Tibial artery (tissue), 4 donors: ENCODE data around the gene ACKR1.

ENCODE experiments used
- DNase-seq, 2 donors: peaks; one replicate each; pipeline ENCODE4 v3.0.0-alpha.2; 2019
- H3K27ac ChIP-seq, 2 donors: fragments of 200-600 bp; sonication (generic) in 1 of 2; 1 replicate in 1 of 2; 2 replicates in 1 of 2; pipeline ENCODE4 v1.5.1; 2018 to 2019; ENCODE audit warnings: mild to moderate bottlenecking in 1 of 2
- H3K27me3 ChIP-seq, 2 donors: fragments of 200-600 bp; sonication (generic) in 1 of 2; one replicate each; pipeline versions ENCODE4 v1.5.1 to v1.6.0; 2016 to 2019
- H3K36me3 ChIP-seq, 3 donors: fragments of 200-600 bp; sonication (generic) in 2 of 3; one replicate each; pipeline ENCODE4 v1.5.1; 2016 to 2019; ENCODE audit warnings: mild to moderate bottlenecking in 2 of 3
- H3K4me1 ChIP-seq, 4 donors: fragments of 200-600 bp; sonication (generic) in 2 of 4; 1 replicate in 3 of 4; 2 replicates in 1 of 4; pipeline ENCODE4 v1.5.1; 2016 to 2019
- H3K4me3 ChIP-seq, 2 donors: fragments of 200-600 bp; sonication (generic) in 1 of 2; 1 replicate in 1 of 2; 2 replicates in 1 of 2; pipeline ENCODE4 v1.5.1; 2018 to 2019; ENCODE audit warnings: mild to moderate bottlenecking in 2 of 2
- H3K9me3 ChIP-seq, 3 donors: fragments of 200-600 bp; sonication (generic) in 1 of 3; one replicate each; pipeline ENCODE4 v1.5.1; 2016 to 2019
- CTCF ChIP-seq, 2 experiments: fragments of 200-600 bp in 1 of 2; fragments of 450-650 bp in 1 of 2; IDR thresholded peaks; one replicate each; pipeline ENCODE4 v1.5.1; 2017 to 2019; ENCODE audit warnings: antibody characterized with exemption in 2 of 2, mild to moderate bottlenecking in 1 of 2, moderate library complexity in 1 of 2
- intact Hi-C: fragments of 100-400 bp; cut with DNase I; formaldehyde crosslinking; loops from one replicate; pipeline ENCODE4 v1.15.0; 2023; ENCODE audit warnings: low total_unique reads

The ACKR1 gene

GRCh38 chr1:159180516-159180915 lies 24.2 kb upstream of the ACKR1 start:
- Histone ChIP-seq H3K4me3 (no peak overlapping the region), H3K27me3 (peaks cover 0 to 10% of the 10 kb centered on the region in 2 donors), H3K27ac (no peak overlapping the region), H3K4me1 (no peaks in the 10 kb centered on the region), H3K36me3 (no peaks in the 10 kb centered on the region), H3K9me3 (no peaks in the 10 kb centered on the region)
- intact Hi-C loops = no loop called here
- DNase-seq = no peak
- no peak for TF ChIP-seq CTCF (IDR thresholded peaks at IDR 0.05)

DNA sequence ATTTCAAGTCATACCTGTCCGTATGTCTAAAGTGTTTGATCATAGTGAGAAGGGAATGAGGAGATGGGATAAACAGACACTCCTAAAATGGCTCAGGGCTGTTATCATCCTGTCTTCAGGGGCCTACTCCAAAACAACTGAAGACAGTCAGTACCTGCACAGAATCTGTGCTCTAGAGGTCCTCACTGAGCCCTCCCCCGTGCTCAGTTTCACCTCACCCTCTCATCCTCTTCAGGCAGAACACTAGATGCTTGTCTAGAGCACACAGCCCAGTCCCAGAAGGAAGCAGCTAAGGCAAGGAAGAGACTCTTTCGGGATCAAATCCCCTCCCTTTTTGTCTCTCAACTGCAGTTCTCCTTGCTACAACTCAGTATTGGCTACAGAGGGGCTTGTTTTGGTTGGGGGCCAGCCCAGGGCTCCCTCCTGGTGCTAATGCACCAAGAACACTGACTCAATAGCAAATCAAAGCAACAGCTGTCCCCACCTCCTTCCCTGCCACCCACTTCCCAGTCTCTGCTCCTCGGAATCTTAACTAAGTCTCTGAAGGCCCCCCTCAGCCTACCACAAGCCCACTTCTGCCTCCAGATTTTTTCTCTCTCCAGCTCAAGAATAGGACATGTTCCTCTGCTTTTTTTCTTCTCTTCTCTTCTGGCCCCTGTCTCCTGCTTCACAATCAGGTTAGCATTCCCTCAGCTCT lies 23.2 kb upstream of the ACKR1 start:
- no peak overlapping the region for H3K27ac ChIP-seq
- peaks cover 0 to 10% of the 10 kb centered on the region in 2 donors for H3K27me3 ChIP-seq
- H3K9me3 ChIP-seq = no peaks in the 10 kb centered on the region
- H3K4me3 ChIP-seq = no peak overlapping the region
- intact Hi-C loops = no loop called here
- no peak for TF ChIP-seq CTCF (IDR thresholded peaks at IDR 0.05)
- DNase-seq = no peak
- H3K36me3 ChIP-seq = no peaks in the 10 kb centered on the region
- H3K4me1 ChIP-seq = no peaks in the 10 kb centered on the region

DNA sequence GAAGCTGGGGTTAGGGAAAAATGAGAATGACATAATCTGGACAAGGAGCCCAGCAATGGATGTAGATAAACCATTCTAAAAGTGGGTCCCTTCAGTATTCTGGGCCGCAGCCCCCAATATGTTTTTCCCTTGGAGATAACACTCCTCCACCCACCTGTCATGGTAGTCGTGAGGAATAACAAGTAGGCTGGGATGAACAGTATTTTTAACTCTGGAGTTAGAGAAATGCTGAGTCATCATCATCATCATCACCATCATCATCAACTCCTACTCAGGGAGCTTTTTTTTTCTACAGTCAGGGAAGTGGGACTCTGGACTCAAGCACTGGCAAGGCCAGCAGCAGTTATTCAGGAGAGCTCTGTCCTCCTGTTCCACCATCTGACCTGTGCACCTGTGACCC lies 20.5 kb upstream of the ACKR1 start:
- no peak for TF ChIP-seq CTCF (IDR thresholded peaks at IDR 0.05)
- Histone ChIP-seq H3K27me3 (peaks cover 0 to 16% of the 10 kb centered on the region in 2 donors), H3K27ac (no peak overlapping the region), H3K4me1 (peaks cover 0 to 13% (median 9%) of the 10 kb centered on the region in 4 donors), H3K36me3 (no peaks in the 10 kb centered on the region), H3K4me3 (no peak overlapping the region), H3K9me3 (no peaks in the 10 kb centered on the region)
- intact Hi-C loops = no loop called here
- no peak for DNase-seq

- H3K27me3 ChIP-seq = peaks cover 0 to 16% of the 10 kb centered on the region in 2 donors
- no peak for DNase-seq
- H3K36me3 ChIP-seq = no peaks in the 10 kb centered on the region
- no peak overlapping the region for H3K27ac ChIP-seq
- no peaks in the 10 kb centered on the region for H3K9me3 ChIP-seq
- H3K4me1 ChIP-seq = peaks cover 0 to 13% (median 9%) of the 10 kb centered on the region in 4 donors
- intact Hi-C loops = no loop called here
- no peak for TF ChIP-seq CTCF (IDR thresholded peaks at IDR 0.05)
- no peak overlapping the region for H3K4me3 ChIP-seq
These were observed 19.6 kb upstream of the ACKR1 start for GRCh38 chr1:159185121-159185520.

GRCh38 chr1:159187033-159187432 lies 17.6 kb upstream of the ACKR1 start:
- Histone ChIP-seq H3K4me3 (no peak overlapping the region), H3K27me3 (peaks cover 0 to 16% of the 10 kb centered on the region in 2 donors), H3K4me1 (peaks cover 0 to 13% (median 9%) of the 10 kb centered on the region in 4 donors), H3K27ac (no peak overlapping the region), H3K9me3 (no peaks in the 10 kb centered on the region), H3K36me3 (no peaks in the 10 kb centered on the region)
- no peak for TF ChIP-seq CTCF (IDR thresholded peaks at IDR 0.05)
- no peak for DNase-seq
- intact Hi-C loops = no loop called here
